Measurements from ENCODE around the gene RAB3GAP2.
"Not testable (repeated sequence)": the region's sequence is repeated elsewhere in the genome, so short reads cannot be mapped to it uniquely, and the experiment has no call there.

Gene RAB3GAP2

GRCh38 chr1:220313576-220313975, 41.3 kb upstream of the RAB3GAP2 start:
- Histone ChIP-seq H3K9me3 (ENCODE audit: low read depth, low read length) (no peaks in the 10 kb centered on the region), H3K9ac (ENCODE audit: insufficient read length) (no peak overlapping the region), H3K4me3 (no peak overlapping the region), H3K36me3 (ENCODE audit: insufficient read depth, low read length) (no peaks in the 10 kb centered on the region), H3K27ac (no peak overlapping the region)
- no peak for DNase-seq (ENCODE audit: low read depth, low spot score)
- TF ChIP-seq EZH2 (IDR thresholded peaks at IDR 0.05) (no peak), FOXP2 (optimal IDR thresholded peaks at IDR 0.05; ENCODE audit: control extremely low read depth, extremely low read length, insufficient read depth) (no peak)

DNA sequence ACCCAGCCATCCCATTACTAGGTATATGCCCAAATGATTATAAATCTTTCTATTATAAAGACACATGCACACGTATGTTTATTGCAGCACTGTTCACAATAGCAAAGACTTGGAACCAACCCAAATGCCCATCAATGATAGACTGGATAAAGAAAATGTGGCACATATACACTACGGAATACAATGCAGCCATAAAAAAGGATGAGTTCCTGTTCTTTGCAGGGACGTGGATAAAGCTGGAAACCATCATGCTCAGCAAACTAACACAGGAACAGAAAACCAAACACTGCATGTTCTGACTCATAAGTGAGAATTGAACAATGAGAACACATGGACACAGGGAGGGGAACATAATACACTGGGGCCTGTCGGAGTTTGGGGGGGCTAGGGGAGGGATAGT, 37.9 kb upstream of the RAB3GAP2 start:
- DNase-seq (ENCODE audit: low read depth, low spot score); H3K9me3 ChIP-seq (ENCODE audit: low read depth, low read length); H3K9ac ChIP-seq (ENCODE audit: insufficient read length); H3K4me3 ChIP-seq; H3K36me3 ChIP-seq (ENCODE audit: insufficient read depth, low read length); H3K27ac ChIP-seq: not testable (repeated sequence)

DNA sequence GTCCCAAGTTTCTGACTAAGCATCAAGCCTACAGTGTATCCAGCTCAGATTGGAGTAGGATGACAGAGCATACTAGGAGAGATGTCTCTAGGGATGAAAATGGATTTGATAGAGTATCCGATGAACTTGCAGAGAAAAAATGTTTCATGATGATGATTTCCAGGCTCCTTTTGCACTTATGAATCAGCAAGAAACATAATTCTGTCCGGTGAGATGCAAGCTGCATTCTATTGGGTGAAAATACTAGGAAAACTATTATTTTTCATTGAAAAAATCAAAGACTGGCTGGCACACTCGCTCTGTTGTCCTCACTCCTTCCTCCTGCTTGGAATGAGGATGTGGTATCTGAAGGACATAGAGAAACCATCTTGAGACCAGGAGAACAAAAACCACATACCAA, 35.4 kb upstream of the RAB3GAP2 start:
- H3K9me3 ChIP-seq (ENCODE audit: low read depth, low read length), result no peaks in the 10 kb centered on the region
- TF ChIP-seq EZH2 (IDR thresholded peaks at IDR 0.05), result no peak
- DNase-seq (ENCODE audit: low read depth, low spot score), result no peak

DNA sequence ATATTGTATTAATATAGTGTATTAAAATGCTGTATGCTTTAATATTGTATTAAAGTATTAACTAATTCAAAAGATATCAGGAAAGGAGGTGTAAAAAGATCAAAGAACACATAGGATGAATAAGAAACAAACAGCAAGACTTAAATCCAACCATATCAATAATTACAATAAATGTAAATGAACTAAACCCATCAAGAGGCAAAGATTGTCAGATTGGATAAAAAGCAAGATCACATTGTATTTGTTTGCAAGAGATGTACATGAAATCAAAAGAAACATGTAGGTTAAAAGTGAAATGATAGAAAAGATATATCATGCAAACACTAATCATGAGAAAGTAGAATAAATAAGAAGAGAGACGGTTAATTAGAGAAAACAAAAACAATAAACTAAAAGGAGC, 34.1 kb upstream of the RAB3GAP2 start:
- TF ChIP-seq EZH2 (IDR thresholded peaks at IDR 0.05) (no peak), FOXP2 (optimal IDR thresholded peaks at IDR 0.05; ENCODE audit: control extremely low read depth, extremely low read length, insufficient read depth) (no peak), POLR2AphosphoS5 (IDR thresholded peaks at IDR 0.05; ENCODE audit: borderline replicate concordance, low read depth, low read length) (no peak)
- Histone ChIP-seq H3K4me3 (no peak overlapping the region), H3K9ac (ENCODE audit: insufficient read length) (no peak overlapping the region), H3K9me3 (ENCODE audit: low read depth, low read length) (no peaks in the 10 kb centered on the region), H3K36me3 (ENCODE audit: insufficient read depth, low read length) (no peaks in the 10 kb centered on the region), H3K27ac (no peak overlapping the region)
- DNase-seq (ENCODE audit: low read depth, low spot score), result no peak

More for the DNA sequence above, 35.4 kb upstream of the RAB3GAP2 start:
- Histone ChIP-seq H3K9ac (ENCODE audit: insufficient read length) (no peak overlapping the region), H3K36me3 (ENCODE audit: insufficient read depth, low read length) (no peaks in the 10 kb centered on the region), H3K4me3 (no peak overlapping the region), H3K27ac (no peak overlapping the region)

DNA sequence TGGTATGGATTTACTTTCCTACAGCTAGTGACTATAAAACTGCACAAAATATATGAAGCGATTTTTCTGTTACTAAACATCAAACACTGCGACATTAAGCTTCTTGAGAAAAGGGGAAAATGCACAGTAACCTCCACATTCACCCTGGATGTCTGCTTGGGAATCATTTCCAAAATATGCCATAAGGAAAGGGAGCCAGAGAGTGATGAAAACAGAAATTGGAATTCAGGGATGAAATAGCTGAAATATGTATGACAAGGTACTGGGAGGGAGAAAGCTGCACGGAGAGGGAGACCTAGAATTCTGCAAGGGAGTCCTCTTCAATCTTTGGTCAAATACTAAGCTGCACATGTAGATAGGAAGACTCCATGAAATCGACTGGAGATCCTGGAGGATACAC, 31.6 kb upstream of the RAB3GAP2 start:
- H3K9me3 ChIP-seq (ENCODE audit: low read depth, low read length), result no peaks in the 10 kb centered on the region
- DNase-seq (ENCODE audit: low read depth, low spot score), result no peak
- no peak overlapping the region for H3K4me3 ChIP-seq
- TF ChIP-seq FOXP2 (optimal IDR thresholded peaks at IDR 0.05; ENCODE audit: control extremely low read depth, extremely low read length, insufficient read depth), result no peak
- no peak for TF ChIP-seq POLR2AphosphoS5 (IDR thresholded peaks at IDR 0.05; ENCODE audit: borderline replicate concordance, low read depth, low read length)
- no peak for TF ChIP-seq EZH2 (IDR thresholded peaks at IDR 0.05)
- H3K36me3 ChIP-seq (ENCODE audit: insufficient read depth, low read length), result no peaks in the 10 kb centered on the region
- no peak overlapping the region for H3K9ac ChIP-seq (ENCODE audit: insufficient read length)
- no peak overlapping the region for H3K27ac ChIP-seq

GRCh38 chr1:220301630-220302029, 29.4 kb upstream of the RAB3GAP2 start:
- Histone ChIP-seq H3K27ac (no peak overlapping the region), H3K4me3 (no peak overlapping the region), H3K9me3 (ENCODE audit: low read depth, low read length) (no peaks in the 10 kb centered on the region), H3K9ac (ENCODE audit: insufficient read length) (no peak overlapping the region), H3K36me3 (ENCODE audit: insufficient read depth, low read length) (no peaks in the 10 kb centered on the region)
- TF ChIP-seq EZH2 (IDR thresholded peaks at IDR 0.05) (no peak), POLR2AphosphoS5 (IDR thresholded peaks at IDR 0.05; ENCODE audit: borderline replicate concordance, low read depth, low read length) (no peak), FOXP2 (optimal IDR thresholded peaks at IDR 0.05; ENCODE audit: control extremely low read depth, extremely low read length, insufficient read depth) (no peak)
- DNase-seq (ENCODE audit: low read depth, low spot score), result no peak

GRCh38 chr1:220300442-220301121, 28.3 kb upstream of the RAB3GAP2 start:
- Histone ChIP-seq H3K9ac (ENCODE audit: insufficient read length) (peak overlapping the region; percentile 33), H3K4me3 (peak overlapping the region; percentile 13; the same call in 1 of the 2 replicates), H3K9me3 (ENCODE audit: low read depth, low read length) (no peaks in the 10 kb centered on the region), H3K27ac (no peak overlapping the region), H3K36me3 (ENCODE audit: insufficient read depth, low read length) (no peaks in the 10 kb centered on the region)
- peak; percentile 32 for DNase-seq (ENCODE audit: low read depth, low spot score)
- TF ChIP-seq EZH2 (IDR thresholded peaks at IDR 0.05), result no peak
- TF ChIP-seq POLR2AphosphoS5 (IDR thresholded peaks at IDR 0.05; ENCODE audit: borderline replicate concordance, low read depth, low read length), result no peak
- TF ChIP-seq FOXP2 (optimal IDR thresholded peaks at IDR 0.05; ENCODE audit: control extremely low read depth, extremely low read length, insufficient read depth), result no peak

DNA sequence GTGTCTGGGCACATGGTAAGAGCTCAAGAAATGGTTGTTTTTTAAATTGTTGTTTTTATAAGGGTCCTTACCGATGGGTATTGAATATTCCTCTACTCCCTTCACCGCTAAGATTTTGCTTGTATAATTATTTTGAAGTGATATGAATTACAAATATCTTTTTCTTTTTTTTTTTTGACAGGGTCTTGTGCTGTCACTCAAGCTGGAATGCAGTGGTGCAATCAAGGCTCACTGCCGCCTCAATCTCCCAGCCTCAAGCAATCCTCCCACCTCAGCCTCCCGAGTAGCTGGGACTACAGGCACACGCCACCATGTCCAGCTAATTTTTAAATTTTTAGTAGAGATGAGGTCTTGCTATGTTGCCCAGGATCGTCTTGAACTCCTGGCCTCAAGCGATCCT, 27.1 kb upstream of the RAB3GAP2 start:
- TF ChIP-seq EZH2 (IDR thresholded peaks at IDR 0.05) (no peak), FOXP2 (optimal IDR thresholded peaks at IDR 0.05; ENCODE audit: control extremely low read depth, extremely low read length, insufficient read depth) (no peak), POLR2AphosphoS5 (IDR thresholded peaks at IDR 0.05; ENCODE audit: borderline replicate concordance, low read depth, low read length) (no peak)
- H3K36me3 ChIP-seq (ENCODE audit: insufficient read depth, low read length), result no peaks in the 10 kb centered on the region

DNA sequence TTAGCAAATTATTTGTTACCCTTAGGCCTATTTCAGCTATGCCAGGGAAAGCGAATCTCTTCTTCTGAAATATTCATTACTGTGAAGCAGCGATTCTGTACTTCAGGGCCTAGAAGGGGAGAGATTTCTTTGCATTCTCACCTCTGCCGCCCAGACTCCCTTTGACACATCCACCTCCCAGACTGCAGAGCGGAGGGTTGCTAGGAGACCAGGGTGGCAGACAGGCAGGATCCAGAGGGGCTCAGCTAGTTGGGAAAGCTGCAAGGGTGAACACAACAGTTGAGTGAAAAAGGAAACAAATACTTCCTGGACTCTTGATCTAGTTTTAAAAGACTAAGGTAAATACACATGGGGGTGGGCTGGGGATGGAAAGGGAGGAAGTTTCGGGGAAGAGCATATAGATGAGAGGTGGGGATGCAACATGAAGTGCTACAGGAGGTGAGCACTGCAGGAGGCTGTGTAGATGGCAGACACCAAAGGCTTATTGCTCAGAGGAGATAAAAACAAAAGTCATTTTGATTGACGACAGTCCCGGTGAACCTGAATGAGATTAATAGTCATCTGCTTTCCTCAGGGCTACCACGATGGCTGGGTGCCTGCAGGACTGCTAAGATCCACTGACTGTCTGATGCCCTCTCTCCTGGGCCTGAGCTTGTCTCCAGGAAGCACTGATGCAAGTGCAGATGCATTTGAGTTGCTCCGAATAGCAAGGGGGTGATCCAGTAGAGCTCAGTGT, 26.4 kb upstream of the RAB3GAP2 start:
- no peak for DNase-seq (ENCODE audit: low read depth, low spot score)
- Histone ChIP-seq H3K27ac (no peak overlapping the region), H3K9me3 (ENCODE audit: low read depth, low read length) (no peaks in the 10 kb centered on the region), H3K9ac (ENCODE audit: insufficient read length) (no peak overlapping the region), H3K36me3 (ENCODE audit: insufficient read depth, low read length) (no peaks in the 10 kb centered on the region), H3K4me3 (no peak overlapping the region)
- TF ChIP-seq FOXP2 (optimal IDR thresholded peaks at IDR 0.05; ENCODE audit: control extremely low read depth, extremely low read length, insufficient read depth) (no peak), EZH2 (IDR thresholded peaks at IDR 0.05) (no peak), POLR2AphosphoS5 (IDR thresholded peaks at IDR 0.05; ENCODE audit: borderline replicate concordance, low read depth, low read length) (no peak)

More for the DNA sequence above, 27.1 kb upstream of the RAB3GAP2 start:
- Histone ChIP-seq H3K4me3 (no peak overlapping the region), H3K9ac (ENCODE audit: insufficient read length) (no peak overlapping the region), H3K27ac (no peak overlapping the region), H3K9me3 (ENCODE audit: low read depth, low read length) (no peaks in the 10 kb centered on the region)
- no peak for DNase-seq (ENCODE audit: low read depth, low spot score)

All from SK-N-MC (cell line).